Measurements from ENCODE around the gene NCOR1.
"Not testable (repeated sequence)": the region's sequence is repeated elsewhere in the genome, so short reads cannot be mapped to it uniquely, and the experiment has no call there.

The NCOR1 gene

DNA sequence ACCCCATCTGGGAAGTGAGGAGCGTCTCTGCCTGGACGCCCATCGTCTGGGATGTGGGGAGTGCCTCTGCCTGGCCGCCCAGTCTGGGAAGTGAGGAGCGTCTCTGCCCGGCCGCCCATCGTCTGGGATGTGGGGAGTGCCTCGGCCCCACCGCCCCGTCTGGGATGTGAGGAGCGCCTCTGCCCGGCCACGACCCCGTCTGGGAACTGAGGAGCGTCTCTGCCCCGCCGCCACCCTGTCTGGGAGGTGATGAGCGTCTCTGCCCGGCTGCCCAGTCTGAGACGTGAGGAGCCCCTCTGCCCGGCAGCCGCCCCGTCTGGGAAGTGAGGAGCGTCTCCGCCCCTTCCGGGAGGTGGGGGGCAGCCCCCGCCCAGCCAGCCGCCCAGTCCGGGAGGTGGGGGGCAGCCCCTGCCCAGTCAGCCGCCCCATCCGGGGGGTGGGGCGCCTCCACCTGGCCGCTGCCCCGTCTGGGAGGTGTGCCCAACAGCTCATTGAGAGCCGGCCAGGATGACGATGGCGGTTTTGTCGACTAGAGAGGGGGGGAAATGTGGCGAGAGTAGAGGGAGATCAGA is 69.9 kb downstream of the NCOR1 start:
- DNase-seq: not testable (repeated sequence)

- no peak for DNase-seq
Measured at GRCh38 chr17:16141685-16142084, 73.6 kb downstream of the NCOR1 start.

GRCh38 chr17:16140854-16141253 is 74.5 kb downstream of the NCOR1 start:
- no peak for DNase-seq

- no peak for DNase-seq
Measured at GRCh38 chr17:16135461-16135860, 79.9 kb downstream of the NCOR1 start.

DNA sequence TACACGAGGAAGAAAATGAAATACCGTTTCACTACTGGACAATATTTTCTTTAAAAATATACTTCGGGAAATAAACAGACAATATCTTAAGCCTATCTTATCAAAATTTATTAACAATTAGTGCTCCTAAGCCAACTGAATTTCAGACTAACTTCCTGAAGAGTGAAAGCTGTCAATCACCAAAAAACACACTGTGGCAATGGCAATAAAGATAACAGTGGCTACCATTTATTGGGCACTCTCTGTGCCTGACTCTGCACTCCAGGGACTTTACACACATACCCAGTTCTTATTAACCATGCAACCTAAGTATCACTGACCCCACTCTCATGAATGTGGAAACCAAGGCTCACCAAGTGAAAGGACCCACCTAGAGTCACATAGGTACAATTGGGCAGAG is 83.7 kb downstream of the NCOR1 start:
- no peak for DNase-seq

DNA sequence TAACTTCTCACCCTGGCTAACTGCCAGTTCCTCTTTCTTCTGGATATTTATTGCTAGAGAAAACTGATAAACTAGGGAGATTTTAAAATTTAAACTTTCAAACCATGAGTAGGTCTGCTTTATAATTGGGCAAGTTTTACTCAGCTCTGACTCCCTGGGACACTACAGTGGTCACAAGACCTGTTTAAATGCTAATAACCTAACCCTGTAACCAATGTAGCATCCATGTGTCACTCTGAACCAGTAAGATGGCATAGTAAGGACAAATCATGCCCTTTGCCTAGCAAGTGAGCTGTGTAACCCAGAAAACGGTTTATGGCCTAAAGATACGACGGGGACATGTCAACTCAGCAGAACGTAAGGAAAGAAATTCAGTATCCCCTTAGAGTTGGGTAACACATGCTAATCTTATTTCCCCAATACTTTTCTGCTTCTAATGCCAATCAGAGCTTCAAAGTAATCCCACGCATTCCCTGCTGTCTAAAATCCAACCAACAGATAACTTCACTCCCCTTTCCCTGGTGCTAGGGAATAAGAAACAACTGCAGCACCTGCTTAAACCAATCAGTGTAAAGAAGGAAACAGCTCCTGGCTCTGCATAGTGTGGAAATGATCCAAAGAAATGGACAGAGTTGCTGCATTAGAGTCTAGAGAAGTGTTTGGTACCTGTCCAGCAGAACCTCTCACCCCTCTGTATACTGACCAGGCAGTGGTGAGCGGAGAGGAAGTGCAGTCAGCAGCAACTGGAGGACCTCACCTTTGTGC is 85.7 kb downstream of the NCOR1 start:
- no peak for DNase-seq

DNA sequence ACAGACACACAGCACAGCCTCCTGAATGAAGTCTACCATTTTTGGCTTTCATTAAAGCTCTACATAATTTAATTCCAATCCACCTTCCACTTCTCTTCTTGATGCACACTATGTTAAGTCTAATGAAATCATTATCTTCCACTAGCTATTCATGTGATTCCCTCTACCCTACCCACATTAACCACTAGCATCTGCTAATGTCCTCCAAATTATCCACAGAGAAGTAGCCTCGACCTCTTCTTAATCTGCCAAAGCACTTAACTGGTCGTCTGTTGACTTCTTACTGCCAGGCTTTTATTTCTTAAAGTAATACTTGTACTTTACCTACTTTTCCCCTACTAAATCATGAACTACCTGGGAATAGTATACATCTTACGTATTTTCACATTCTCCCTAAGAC is 91.8 kb downstream of the NCOR1 start:
- DNase-seq: no peak

GRCh38 chr17:16122697-16123434 is 92.5 kb downstream of the NCOR1 start:
- no peak for DNase-seq

DNA sequence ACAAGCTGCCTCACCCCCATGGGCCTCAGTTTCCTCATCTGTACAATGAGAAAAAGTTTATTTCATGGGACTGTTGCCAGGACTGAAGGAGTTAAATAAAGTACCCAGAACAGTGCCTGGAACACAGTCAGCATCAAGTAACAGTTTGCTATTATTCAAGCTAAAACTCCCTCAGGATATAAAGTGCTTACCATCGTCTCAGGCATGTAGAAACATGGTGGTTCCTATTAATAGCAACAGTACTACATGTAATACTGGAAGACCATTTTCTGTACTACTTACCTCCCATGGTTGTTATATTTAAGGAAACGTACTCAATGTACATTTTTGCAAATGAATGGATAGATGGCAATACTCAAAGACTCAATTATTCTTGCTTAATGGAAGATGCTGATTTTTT is 93.4 kb downstream of the NCOR1 start:
- DNase-seq: no peak

DNA sequence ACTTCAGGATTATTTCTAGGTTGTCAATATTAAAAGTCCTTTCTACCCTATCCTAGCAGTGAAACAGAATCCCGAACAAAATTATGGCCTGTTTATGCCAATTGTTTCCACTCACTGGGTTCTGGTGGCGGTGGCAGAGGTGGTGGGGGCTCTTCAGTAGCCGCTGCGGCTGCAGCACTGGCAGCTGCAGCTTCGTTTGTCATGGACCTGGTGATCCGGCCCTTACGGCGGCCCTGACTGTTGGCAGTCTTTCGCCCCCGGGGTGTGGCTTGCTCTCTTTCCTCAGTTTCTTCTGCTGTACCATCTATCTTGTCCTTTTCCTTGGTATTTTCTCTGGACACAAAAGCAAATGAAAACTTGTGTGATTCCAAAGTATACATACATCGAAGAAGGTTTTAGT is 94.4 kb downstream of the NCOR1 start:
- no peak for DNase-seq

DNA sequence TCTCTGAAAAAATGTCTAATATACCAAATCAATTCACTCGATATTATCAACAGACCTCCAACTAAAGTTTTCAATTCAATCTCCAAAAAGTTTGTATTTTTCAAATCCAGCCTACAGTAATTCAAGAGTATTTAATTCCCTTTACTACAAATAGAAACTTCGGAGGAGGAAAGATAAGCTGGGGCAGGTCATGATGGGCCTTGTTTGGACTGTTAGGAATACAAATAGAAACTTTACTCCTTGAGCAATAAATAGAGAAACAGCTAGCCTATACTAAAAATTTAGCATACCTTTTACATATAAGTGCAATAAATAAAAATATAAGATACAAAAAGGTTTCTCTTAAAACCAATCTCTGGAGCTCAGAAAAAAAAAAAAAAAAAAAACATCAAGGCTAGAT is 98.2 kb downstream of the NCOR1 start:
- no peak for DNase-seq

DNA sequence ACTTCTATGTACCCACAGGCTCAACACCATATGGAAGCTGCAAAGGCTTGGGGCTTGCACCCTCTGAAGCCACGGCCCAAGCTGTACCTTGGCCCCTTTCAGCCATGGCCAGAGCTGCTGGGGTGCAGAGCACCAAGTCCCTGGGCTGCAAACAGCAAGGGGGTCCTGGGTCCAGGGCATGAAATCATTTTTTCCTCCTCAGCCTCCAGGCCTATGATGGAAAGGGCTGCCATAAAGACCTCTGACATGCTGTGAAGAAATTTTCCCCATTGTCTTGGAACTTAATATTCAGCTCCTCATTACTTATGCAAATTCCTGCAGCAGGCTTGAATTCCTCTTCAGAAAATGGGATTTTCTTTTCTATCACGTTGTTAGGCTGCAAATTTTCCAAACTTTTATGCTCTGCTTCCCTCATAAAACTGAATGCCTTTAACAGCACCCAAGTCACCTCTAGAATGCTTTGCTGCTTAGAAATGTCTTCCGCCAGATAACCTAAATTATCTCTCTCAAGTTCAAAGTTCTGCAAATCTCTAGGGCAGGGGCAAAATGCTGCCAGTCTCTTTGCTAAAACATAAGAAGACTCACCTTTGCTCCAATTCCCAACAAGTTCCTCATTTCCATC is 100.1 kb downstream of the NCOR1 start:
- DNase-seq: not testable (repeated sequence)

- no peak for DNase-seq
Measured at GRCh38 chr17:16108871-16109270, 106.5 kb downstream of the NCOR1 start.

DNA sequence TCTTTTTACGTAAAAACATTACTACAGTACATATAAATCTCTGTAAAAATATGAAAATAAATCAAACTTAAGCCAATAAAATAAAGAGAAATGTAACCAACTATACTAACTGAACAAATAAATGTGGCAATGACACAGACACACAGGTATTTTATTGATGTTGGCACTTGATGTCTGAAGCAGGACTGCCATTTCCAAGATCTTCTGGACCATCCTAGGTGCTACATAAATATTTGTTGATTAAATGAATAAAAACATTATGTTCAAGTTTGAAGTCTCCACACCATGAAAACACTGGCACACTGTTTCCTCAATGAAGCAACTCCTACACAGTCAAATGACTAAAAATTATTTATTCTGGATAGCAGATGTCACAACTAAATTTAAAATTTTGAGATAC is 106.9 kb downstream of the NCOR1 start:
- DNase-seq: no peak

DNA sequence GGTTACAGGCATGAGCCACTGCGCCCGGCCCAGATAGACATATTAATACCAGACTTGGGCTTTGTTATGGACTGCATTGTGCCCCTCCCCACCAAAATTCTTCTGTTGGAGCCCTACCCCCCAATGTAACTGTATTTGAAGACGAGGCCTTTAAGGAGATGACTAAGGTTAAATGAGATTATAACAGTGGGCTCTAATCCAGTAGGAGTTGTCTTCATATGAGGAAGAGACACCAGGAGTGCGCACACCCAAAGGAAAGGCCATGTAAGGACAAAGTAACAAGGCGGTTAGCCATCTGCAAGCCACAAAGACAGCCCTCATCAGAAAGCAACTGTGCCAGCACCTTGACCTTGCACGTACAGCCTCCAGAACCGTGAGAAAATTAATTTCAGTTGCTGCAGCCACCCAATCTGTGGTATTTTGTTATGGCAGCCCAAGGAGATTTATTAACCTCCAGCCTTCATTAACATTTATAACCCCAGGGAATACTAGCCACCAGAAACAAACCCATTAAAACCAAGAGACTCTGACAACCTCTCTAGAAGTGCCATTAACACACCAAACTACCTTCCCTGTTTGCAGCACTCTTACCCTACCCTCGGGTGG is 108.1 kb downstream of the NCOR1 start:
- no peak for DNase-seq

DNA sequence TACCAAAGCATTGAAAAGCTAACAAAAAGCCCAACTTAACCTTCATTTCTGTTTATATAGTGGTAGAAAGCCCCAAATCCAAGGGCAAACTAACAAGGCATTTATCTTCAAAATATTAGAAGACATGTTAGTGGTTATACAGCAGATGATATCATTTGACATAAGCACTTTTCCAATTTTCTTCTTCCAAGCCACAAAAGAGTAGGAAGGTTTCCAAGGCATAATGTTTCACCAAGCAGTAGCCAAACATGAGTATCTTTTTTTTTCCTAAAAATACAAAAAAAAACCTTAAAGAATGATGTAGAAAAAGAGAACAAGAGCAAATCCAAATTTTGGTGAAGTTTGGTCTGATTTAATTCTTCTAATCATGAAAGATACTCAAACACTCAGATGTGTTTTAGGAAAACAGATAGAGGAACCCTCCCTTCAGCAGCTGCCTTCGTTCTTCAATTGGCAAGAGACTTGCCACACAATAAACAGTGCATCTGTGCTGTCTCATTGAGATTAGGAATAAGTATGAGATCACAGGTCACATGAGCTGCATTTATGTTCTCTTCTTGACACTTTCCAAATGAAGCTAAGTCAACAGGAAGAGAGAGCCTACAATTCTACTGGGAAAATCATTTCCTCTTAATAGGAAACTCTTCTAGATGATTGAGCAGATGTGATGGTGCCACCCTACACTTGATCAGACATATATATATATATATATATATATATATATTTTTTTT is 109.0 kb downstream of the NCOR1 start:
- no peak for DNase-seq

- no peak for DNase-seq
Measured at GRCh38 chr17:16104189-16104588, 111.1 kb downstream of the NCOR1 start.

GRCh38 chr17:16101440-16101839 is 113.9 kb downstream of the NCOR1 start:
- no peak for DNase-seq

DNA sequence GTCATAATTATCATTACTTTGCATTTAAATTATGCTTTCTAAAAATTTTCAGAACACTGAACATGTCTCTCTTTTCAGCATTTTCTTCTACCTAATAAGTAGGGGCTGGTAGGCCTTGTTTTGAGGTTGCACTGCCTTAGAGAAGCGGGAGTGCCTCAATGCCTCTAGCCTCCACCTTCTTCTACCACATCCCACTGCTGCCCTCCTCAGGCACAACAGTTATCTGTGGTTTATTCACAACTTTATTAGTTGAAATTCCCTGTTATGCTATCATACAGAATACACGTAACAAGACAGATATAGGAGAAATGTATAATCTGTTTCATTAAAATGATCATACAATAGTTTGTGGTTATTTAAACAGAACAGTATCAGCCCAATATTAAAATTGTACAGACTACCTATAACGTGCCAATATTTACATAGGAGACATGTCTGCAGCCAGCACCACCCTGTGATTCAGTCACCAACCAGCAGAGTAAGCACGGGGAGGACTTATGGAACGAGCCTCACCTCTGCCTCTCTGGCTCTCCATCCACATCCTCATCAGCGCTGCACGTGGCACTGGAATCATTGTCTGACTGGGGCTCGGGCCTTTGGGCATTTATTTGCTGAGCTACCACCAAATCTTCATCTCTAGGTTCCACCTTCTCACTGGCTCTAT is 114.5 kb downstream of the NCOR1 start:
- DNase-seq: no peak

DNA sequence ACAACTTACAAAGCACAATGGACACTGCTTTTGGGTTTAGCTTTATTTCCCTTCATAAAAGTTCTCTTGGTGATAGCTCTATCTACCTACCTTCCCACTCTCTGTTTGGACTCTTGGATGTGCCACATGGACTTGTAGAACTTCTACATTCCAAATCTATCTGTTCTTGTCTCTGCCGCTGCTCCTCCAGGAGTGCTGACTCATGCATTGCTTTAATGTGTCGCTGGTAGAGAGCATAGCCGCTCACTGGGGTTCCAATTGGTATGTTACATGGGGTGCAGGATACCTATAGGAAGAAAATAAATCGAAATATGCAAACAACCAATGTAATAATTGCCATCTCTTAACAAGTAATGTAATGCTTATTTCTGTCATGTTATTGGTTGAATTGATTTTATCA is 123.6 kb downstream of the NCOR1 start:
- DNase-seq: no peak

DNA sequence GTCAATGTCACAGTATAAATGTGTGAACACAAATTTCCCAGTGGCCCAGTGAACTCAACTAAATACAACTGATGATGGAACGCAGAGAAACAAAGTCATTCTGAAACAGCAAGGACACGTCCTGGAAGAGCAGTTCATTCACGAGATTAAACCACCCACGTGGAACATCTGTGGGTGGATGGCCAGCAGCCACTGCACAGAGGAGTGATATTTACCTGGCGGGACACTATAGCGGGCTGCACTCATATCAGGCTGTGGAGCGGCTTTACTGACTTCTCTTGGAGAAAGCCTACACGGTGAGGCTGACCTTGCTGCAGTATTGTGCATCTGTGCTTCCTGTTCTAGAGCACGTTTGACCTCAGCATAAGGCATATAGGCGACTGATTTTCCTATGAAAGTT is 128.4 kb downstream of the NCOR1 start:
- no peak for DNase-seq

Measured in left hindlimb (tissue), 1 donor.